Endodermal cell (in vitro differentiated cells): ENCODE measurements around the gene ASCL1. TPM values are rescaled to one million over a fixed set of nuclear protein-coding genes. Genes with fewer than 3 reads are reported as not detected.

Experiments used
- DNase-seq: peaks from one replicate; pipeline ENCODE4 v3.0.0-alpha.2; 2017
- H3K27ac ChIP-seq: 2 replicates; pipeline ENCODE4 v1.5.1; 2013; ENCODE audit warnings: mild to moderate bottlenecking, low read depth, low read length, moderate library complexity
- H3K27me3 ChIP-seq: 2 replicates; pipeline ENCODE4 v1.6.1; 2013; ENCODE audit warnings: mild to moderate bottlenecking, low read length, moderate library complexity; ENCODE audit not compliant: insufficient read depth, control insufficient read depth, poor library complexity, severe bottlenecking
- H3K36me3 ChIP-seq: 2 replicates; pipeline ENCODE4 v1.7.0; 2013; ENCODE audit warnings: mild to moderate bottlenecking, low read length, moderate library complexity; ENCODE audit not compliant: control insufficient read depth, insufficient read depth
- H3K4me1 ChIP-seq: one replicate; pipeline ENCODE4 v1.7.0; 2013; ENCODE audit warnings: low read length; ENCODE audit not compliant: control insufficient read depth, insufficient read depth
- H3K4me3 ChIP-seq: 2 replicates; pipeline ENCODE4 v1.5.1; 2013; ENCODE audit warnings: mild to moderate bottlenecking, low read length, moderate library complexity
- H3K9ac ChIP-seq: 2 replicates; pipeline ENCODE4 v1.6.1; 2013; ENCODE audit warnings: mild to moderate bottlenecking, low read length, moderate library complexity; ENCODE audit not compliant: poor library complexity, severe bottlenecking; ENCODE audit errors: extremely low read depth
- H3K9me3 ChIP-seq: 2 replicates; pipeline ENCODE4 v1.6.1; 2013; ENCODE audit warnings: mild to moderate bottlenecking, low read length, moderate library complexity; ENCODE audit not compliant: control insufficient read depth
- H3K27ac Mint-ChIP-seq: 2 replicates; pipeline ENCODE4 v1.8.0; 2020; ENCODE audit warnings: mixed read lengths
- H3K27me3 Mint-ChIP-seq: 2 replicates; pipeline ENCODE4 v1.8.0; 2021; ENCODE audit warnings: mild to moderate bottlenecking, mixed read lengths; ENCODE audit not compliant: insufficient read depth
- H3K36me3 Mint-ChIP-seq: 2 replicates; pipeline ENCODE4 v1.8.0; 2020; ENCODE audit warnings: low read depth, mixed read lengths
- H3K4me1 Mint-ChIP-seq: 2 replicates; pipeline ENCODE4 v1.8.0; 2020; ENCODE audit warnings: mixed read lengths
- H3K4me3 Mint-ChIP-seq: 2 replicates; pipeline ENCODE4 v1.8.0; 2020; ENCODE audit warnings: mild to moderate bottlenecking, moderate library complexity, mixed read lengths
- H3K9me3 Mint-ChIP-seq: 2 replicates; pipeline ENCODE4 v1.8.0; 2020; ENCODE audit warnings: mild to moderate bottlenecking, mixed read lengths
- CTCF ChIP-seq: fragments of 200-600 bp; sonication (generic); conservative IDR thresholded peaks from 2 replicates; pipeline ENCODE4 v1.5.0; 2021; ENCODE audit warnings: antibody characterized with exemption, mild to moderate bottlenecking
- WGBS, 2 experiments: methylation state at CpG; one replicate each; pipeline versions ENCODE4 v1.1.5 to v1.1.7; 2013; ENCODE audit warnings: missing lambda C conversion rate in 2 of 2, mixed read lengths in 1 of 2; ENCODE audit not compliant: insufficient coverage in 1 of 2, insufficient read length in 1 of 2; 5-methylcytosine and 5-hydroxymethylcytosine counted together
- total RNA-seq, 2 donors: library from RNA; stranded (reverse); fragmentation: NEBNext Ultra II Directional in 1 of 2; extraction: Animal tissue kit (Norgen Biotek cat#: 25700) in 1 of 2; gene quantifications; 2 replicates in 1 of 2; 3 replicates in 1 of 2; pipeline ENCODE4 v1.2.1, GENCODE V29; 2021

The ASCL1 gene
- total RNA-seq, 2 donors from 2014 or later = not detected

- Histone ChIP-seq H3K4me3 (no peak overlapping the region), H3K9ac (no peak overlapping the region), H3K4me1 (no peaks in the 10 kb centered on the region), H3K27me3 (peaks cover 12% of the 10 kb centered on the region), H3K36me3 (no peaks in the 10 kb centered on the region), H3K9me3 (no peaks in the 10 kb centered on the region), H3K27ac (no peak overlapping the region)
- Mint-ChIP-seq H3K4me1 (peaks cover 3% of the 10 kb centered on the region), H3K9me3 (no peaks in the 10 kb centered on the region), H3K36me3 (no peaks in the 10 kb centered on the region), H3K27ac (no peak overlapping the region), H3K27me3 (peaks cover 16% of the 10 kb centered on the region), H3K4me3 (no peak overlapping the region)
- no peak for DNase-seq
- TF ChIP-seq CTCF = no peak
- 94% methylated on average over 2 of the region's 2 CpGs; no CpG with 5 or more reads in 1 of the 2 experiments for WGBS, 2 experiments
Measured at GRCh38 chr12:102913453-102914226, 43.8 kb upstream of the ASCL1 start.

GRCh38 chr12:102916252-102917025 is 41.0 kb upstream of the ASCL1 start:
- 82 to 92% methylated on average over 5 of the region's 5 CpGs for WGBS, 2 experiments
- Histone ChIP-seq H3K27me3 (peaks cover 12% of the 10 kb centered on the region), H3K9ac (peak overlapping the region; percentile 31), H3K36me3 (no peaks in the 10 kb centered on the region), H3K4me3 (peak overlapping the region; percentile 74), H3K27ac (no peak overlapping the region), H3K4me1 (no peaks in the 10 kb centered on the region), H3K9me3 (no peaks in the 10 kb centered on the region)
- Mint-ChIP-seq H3K27ac (peak overlapping the region; percentile 77), H3K27me3 (peaks cover 19% of the 10 kb centered on the region), H3K9me3 (no peaks in the 10 kb centered on the region), H3K36me3 (no peaks in the 10 kb centered on the region), H3K4me3 (peak overlapping the region; percentile 59), H3K4me1 (peaks cover 3% of the 10 kb centered on the region)
- TF ChIP-seq CTCF = no peak
- DNase-seq = no peak

GRCh38 chr12:102917026-102917787 is 40.3 kb upstream of the ASCL1 start, which contains the start of gene PAH:
Gene PAH (minus strand): TSS chr12:102917244. CDS start chr12:102917130, 114 bp downstream.
- no peaks in the 10 kb centered on the region for H3K4me1 ChIP-seq
- peak within 1 kb of the TSS; percentile 74 for H3K4me3 ChIP-seq
- Mint-ChIP-seq H3K4me1 (peaks cover 3% of the 10 kb centered on the region), H3K9me3 (no peaks in the 10 kb centered on the region), H3K27ac (peak within 1 kb of the TSS; percentile 77), H3K27me3 (peaks cover 19% of the 10 kb centered on the region), H3K36me3 (no peaks in the 10 kb centered on the region), H3K4me3 (peak within 1 kb of the TSS; percentile 59)
- H3K9ac ChIP-seq = peak within 1 kb of the TSS; percentile 31
- no peak within 1 kb of the TSS for H3K27ac ChIP-seq
- H3K36me3 ChIP-seq = no peaks in the 10 kb centered on the region
- peak; percentile 55 for TF ChIP-seq CTCF
- H3K27me3 ChIP-seq = peaks cover 12% of the 10 kb centered on the region
- peak; percentile 94 for DNase-seq
- 34 to 44% methylated on average over 11 to 29 of the region's 30 CpGs for WGBS, 2 experiments
- H3K9me3 ChIP-seq = no peaks in the 10 kb centered on the region
